Muscle layer of colon (tissue), 2 donors: ENCODE measurements around the gene PPP1R16B.

Source experiments
- H3K27ac ChIP-seq: one replicate; pipeline ENCODE4 v1.7.0; 2013; ENCODE audit warnings: low read depth, mild to moderate bottlenecking, low read length, moderate library complexity
- H3K27me3 ChIP-seq, 2 donors: one replicate each; pipeline ENCODE4 v1.7.0; 2013; ENCODE audit warnings: low read length in 2 of 2, mild to moderate bottlenecking in 2 of 2; ENCODE audit not compliant: insufficient read depth in 2 of 2, control insufficient read depth in 1 of 2
- H3K36me3 ChIP-seq: one replicate; pipeline ENCODE4 v1.7.0; 2013; ENCODE audit warnings: mild to moderate bottlenecking, low read length; ENCODE audit not compliant: insufficient read depth
- H3K4me1 ChIP-seq: one replicate; pipeline ENCODE4 v1.7.0; 2013; ENCODE audit warnings: mild to moderate bottlenecking, low read length; ENCODE audit not compliant: insufficient read depth
- H3K4me3 ChIP-seq, 2 donors: one replicate each; pipeline ENCODE4 v1.7.0; 2013; ENCODE audit warnings: low read length in 2 of 2, low read depth in 1 of 2, mild to moderate bottlenecking in 1 of 2, moderate library complexity in 1 of 2
- H3K9ac ChIP-seq: one replicate; pipeline ENCODE4 v1.7.0; 2013; ENCODE audit warnings: low read length
- H3K9me3 ChIP-seq: one replicate; pipeline ENCODE4 v1.7.0; 2013; ENCODE audit warnings: mild to moderate bottlenecking, low read length
- donor health status: abdominal sarcoma.
- donor health status: Adenocarcinoma of cecum.

PPP1R16B gene

DNA sequence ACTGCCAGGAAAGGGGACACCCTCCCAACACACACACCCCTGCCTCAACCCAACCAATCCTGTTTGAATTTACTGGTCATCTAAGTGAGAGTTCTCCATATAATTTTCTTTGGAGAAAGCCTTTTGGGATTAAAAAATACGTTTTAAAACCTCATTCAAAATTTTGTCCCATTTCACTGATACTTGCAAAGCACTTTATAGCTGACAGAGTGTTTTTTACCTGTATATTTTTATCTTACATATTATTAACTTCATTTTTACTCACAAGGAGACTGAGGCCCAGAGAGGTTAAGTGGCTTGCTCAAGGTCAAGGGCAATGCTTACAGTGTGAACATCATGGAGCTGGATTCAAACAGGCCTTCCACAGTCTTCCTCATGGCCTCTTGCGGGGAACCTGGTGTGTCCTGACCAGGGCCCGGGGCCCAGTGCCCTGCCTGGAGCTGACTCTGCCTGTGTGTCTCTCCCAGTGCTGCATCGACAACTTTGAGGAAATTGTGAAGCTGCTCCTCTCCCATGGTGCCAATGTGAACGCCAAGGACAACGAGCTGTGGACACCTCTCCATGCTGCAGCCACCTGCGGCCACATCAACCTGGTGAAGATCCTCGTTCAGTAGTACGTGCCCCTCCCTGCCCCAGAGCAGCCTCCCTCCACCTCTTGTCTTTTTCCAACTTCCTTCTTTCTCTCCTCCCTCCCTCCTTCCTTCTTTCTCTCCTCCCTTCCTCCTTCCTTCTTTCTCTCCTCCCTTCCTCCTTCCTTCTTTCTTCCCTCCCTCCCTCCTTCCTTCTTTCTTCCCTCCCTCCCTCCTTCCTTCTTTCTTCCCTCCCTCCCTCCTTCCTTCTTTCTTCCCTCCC lies 89.8 kb downstream of the PPP1R16B start:
- Histone ChIP-seq H3K4me3 (no peak overlapping the region), H3K36me3 (no peaks in the 10 kb centered on the region), H3K27me3 (peaks cover 0 to 5% of the 10 kb centered on the region in 2 donors), H3K4me1 (no peaks in the 10 kb centered on the region), H3K27ac (no peak overlapping the region), H3K9me3 (no peaks in the 10 kb centered on the region), H3K9ac (no peak overlapping the region)

DNA sequence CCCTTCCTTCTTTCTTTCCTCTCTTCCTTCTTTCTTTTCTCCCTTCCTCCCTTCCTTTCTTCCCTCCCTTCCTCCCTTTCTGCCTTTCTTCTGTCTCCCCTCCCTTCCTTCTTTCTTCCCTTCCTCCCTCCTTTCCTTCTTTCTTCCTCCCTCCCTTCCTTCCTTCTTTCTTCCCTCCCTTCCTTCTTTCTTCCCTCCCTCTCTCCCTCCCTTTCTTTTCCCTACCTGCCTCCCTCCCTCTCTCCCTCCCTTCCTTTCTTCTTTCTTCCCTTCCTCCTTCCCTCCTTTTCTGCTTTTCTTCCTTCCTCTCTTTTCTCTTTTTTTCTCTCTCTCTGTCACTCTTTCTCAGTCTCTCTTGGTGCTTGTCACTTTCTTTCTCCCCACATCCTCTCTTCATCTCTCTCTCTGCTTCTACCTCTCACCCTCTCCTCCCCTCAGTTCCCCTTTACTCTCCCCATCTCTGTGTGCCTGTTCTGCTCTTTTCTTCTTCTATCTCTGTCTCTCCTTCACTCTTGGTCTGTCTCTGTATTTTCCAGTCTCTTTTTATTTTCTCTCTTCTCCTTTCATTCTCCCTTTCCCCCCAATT lies 90.6 kb downstream of the PPP1R16B start:
- Histone ChIP-seq H3K36me3 (no peaks in the 10 kb centered on the region), H3K9me3 (no peaks in the 10 kb centered on the region), H3K27ac (no peak overlapping the region), H3K9ac (no peak overlapping the region), H3K27me3 (peaks cover 0 to 5% of the 10 kb centered on the region in 2 donors), H3K4me3 (no peak overlapping the region), H3K4me1 (no peaks in the 10 kb centered on the region)

DNA sequence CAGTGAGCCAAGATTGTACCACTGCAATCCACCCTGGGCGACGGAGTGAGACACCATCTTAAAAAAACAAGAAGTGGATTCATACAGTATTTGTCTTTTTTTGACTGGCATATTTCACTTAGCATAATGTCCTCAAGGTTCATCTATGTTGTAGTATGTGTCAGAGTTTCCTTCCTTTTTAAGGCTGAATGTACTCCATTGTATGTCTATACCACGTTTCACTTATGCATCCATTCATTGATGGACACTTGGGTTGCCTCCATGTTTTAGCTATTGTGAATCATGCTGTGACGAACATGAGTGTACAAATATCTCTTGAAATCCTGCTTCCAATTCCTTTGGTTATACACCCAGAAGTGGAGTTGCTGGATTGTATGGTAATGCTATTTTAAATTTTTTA lies 91.8 kb downstream of the PPP1R16B start:
- H3K4me3 ChIP-seq = no peak overlapping the region
- no peaks in the 10 kb centered on the region for H3K9me3 ChIP-seq

DNA sequence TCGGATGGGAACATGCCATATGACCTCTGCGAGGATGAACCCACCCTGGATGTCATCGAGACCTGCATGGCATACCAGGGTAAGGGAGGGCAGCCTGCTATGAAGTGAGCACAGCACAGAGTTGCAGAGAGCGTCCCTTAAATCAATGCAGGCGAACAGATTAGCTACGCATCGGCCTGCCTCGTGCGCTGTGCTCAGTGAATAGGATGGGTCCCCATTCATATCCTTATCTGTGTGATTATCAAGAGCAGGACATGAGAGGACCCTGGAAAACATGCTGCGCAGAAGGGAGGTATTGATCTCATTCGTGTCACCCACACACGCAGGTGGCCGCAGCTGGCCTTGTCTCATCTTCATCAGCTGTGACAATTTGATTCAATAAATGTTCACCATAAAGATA lies 95.1 kb downstream of the PPP1R16B start:
- H3K9me3 ChIP-seq = peaks cover 6% of the 10 kb centered on the region
- no peaks in the 10 kb centered on the region for H3K27me3 ChIP-seq
- no peaks in the 10 kb centered on the region for H3K36me3 ChIP-seq
- H3K27ac ChIP-seq = no peak overlapping the region
- no peak overlapping the region for H3K4me3 ChIP-seq
- no peak overlapping the region for H3K9ac ChIP-seq
- no peaks in the 10 kb centered on the region for H3K4me1 ChIP-seq

More for the DNA sequence above, 91.8 kb downstream of the PPP1R16B start:
- Histone ChIP-seq H3K27me3 (peaks cover 0 to under 1% of the 10 kb centered on the region in 2 donors), H3K9ac (no peak overlapping the region), H3K36me3 (no peaks in the 10 kb centered on the region), H3K4me1 (no peaks in the 10 kb centered on the region), H3K27ac (no peak overlapping the region)

DNA sequence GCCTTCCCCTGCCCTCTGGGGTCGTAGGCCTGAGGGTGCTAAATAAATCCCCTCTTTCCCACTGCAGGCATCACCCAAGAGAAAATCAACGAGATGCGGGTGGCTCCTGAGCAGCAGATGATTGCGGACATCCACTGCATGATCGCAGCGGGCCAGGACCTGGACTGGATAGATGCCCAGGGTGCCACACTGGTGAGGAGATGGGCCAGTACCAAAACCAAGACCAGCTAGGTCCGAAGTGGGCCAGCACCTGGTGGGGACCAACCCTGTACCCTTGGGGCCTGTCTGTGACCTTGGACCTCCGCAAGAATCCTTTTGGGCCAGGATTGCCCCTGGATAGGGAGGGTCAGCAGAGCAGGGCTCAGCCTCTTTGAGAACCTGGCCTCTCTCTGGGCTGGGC lies 97.1 kb downstream of the PPP1R16B start:
- peaks cover 6% of the 10 kb centered on the region for H3K9me3 ChIP-seq
- no peak overlapping the region for H3K9ac ChIP-seq
- no peak overlapping the region for H3K4me3 ChIP-seq
- H3K4me1 ChIP-seq = no peaks in the 10 kb centered on the region
- H3K27me3 ChIP-seq = no peaks in the 10 kb centered on the region
- H3K36me3 ChIP-seq = no peaks in the 10 kb centered on the region
- no peak overlapping the region for H3K27ac ChIP-seq

DNA sequence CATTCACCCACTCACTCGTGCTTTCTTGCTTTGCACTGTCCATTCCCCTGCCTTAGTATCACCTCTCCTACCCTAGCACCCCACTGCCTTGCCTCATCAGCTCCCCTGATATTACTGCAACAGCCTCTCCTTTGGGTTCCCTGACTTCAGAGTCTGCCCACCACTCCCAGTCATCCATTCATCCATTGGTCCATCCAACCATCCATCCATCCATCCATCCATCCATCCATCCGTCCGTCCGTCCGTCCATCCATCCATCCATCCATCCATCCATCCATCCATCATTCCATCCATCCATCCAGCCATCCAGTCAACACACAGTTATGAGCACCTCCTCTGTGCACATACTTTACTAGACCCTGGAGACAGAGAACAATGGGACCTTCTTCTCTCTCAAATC lies 97.8 kb downstream of the PPP1R16B start:
- no peak overlapping the region for H3K4me3 ChIP-seq
- H3K27ac ChIP-seq = no peak overlapping the region
- no peak overlapping the region for H3K9ac ChIP-seq
- no peaks in the 10 kb centered on the region for H3K4me1 ChIP-seq
- H3K36me3 ChIP-seq = no peaks in the 10 kb centered on the region
- no peaks in the 10 kb centered on the region for H3K27me3 ChIP-seq
- H3K9me3 ChIP-seq = peaks cover 6% of the 10 kb centered on the region

DNA sequence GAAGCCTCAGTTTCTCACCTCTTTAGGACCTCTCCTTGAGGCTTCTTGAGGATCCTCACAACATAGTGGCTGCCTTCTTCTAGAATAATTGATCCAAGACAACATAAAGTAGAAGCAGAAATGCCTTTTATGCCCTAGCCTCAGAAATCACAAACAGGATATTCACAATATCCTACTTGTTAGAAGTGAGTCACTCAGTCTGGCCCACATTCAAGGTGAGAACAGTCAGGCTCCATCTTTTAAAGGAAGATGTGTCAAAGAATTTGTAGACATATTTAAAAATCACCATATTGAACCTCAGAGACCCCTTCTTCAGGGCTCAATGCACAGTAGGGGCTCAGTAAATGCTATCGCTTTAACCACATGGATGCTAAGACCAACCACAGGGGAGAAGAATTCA lies 99.9 kb downstream of the PPP1R16B start:
- Histone ChIP-seq H3K9ac (no peak overlapping the region), H3K4me3 (no peak overlapping the region), H3K4me1 (no peaks in the 10 kb centered on the region), H3K36me3 (no peaks in the 10 kb centered on the region), H3K27ac (no peak overlapping the region), H3K27me3 (no peaks in the 10 kb centered on the region), H3K9me3 (peaks cover 6% of the 10 kb centered on the region)

DNA sequence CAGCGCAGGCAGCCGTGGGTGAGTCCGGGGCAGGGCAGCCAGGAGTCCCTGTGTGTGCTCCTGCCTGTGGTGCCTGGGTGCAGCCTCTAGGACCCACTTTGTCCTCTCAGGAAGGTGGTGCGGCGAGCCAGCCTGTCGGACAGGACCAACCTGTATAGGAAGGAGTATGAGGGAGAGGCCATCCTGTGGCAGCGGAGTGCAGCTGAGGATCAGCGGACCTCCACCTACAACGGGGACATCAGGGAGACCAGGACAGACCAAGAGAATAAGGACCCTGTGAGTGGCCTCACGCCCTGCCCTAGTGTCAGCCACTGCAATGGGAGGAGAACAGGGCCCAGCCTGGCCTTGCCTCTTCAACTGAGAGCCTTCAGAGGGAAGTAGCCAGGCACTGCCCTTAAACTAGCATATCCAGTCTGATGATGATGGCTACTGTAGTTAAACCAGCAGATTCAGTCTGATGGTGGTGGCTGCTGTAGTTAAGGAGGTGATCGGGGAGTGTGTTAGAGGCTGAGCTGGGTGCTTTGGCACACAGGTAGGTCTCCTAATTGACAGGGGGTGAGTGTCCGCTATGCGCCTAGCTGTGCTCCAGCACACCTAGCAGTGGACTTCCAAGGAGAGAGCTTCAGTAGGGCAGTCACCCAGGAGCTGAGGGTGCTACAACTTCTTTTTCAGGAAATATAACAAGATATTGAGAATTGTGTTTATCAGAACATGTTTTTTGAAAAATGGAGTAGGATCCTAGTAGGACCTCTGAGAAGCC lies 102.6 kb downstream of the PPP1R16B start:
- Histone ChIP-seq H3K27ac (no peak overlapping the region), H3K9ac (no peak overlapping the region), H3K27me3 (no peaks in the 10 kb centered on the region), H3K9me3 (peaks cover 6% of the 10 kb centered on the region), H3K36me3 (no peaks in the 10 kb centered on the region), H3K4me3 (no peak overlapping the region), H3K4me1 (no peaks in the 10 kb centered on the region)

DNA sequence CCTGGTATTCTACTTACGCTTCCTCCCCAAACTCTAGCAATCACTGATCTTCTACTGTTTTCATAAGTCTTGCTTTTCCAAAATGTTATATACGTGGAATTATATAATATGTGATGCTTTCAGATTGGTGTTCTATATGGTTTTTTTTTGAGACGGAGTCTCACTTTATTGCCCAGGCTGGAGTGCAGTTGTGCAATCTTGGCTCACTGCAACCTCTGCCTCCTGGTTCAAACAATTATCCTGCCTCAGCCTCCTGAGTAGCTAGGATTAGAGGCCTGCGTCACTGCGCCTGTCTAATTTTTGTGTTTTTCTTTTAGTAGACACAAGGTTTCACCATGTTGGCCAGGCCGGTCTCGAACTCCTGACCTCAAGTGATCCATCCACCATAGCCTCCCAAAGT lies 109.9 kb downstream of the PPP1R16B start:
- H3K36me3 ChIP-seq = no peaks in the 10 kb centered on the region
- H3K9me3 ChIP-seq = no peaks in the 10 kb centered on the region
- H3K4me3 ChIP-seq = no peak overlapping the region
- no peak overlapping the region for H3K9ac ChIP-seq
- H3K27me3 ChIP-seq = no peaks in the 10 kb centered on the region
- H3K4me1 ChIP-seq = no peaks in the 10 kb centered on the region
- no peak overlapping the region for H3K27ac ChIP-seq

DNA sequence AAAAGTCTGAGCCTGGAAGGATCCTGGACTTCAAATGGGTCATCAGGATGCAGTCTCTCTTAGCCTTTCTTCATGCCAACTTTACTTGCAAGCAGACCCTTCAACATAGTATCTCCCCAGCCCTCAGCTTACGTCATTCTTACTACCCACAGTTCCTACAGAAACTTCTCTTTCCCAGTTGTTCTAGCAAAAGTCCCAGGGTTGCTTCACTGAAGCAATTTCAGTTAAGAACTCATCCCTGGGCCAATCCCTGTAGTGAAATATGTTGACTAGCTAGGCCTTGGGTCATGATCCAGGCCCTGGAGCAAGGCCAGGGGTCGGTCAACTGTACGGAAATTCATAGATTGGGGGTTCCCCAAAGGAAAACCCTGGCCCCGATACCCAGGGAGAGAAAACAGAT lies 112.2 kb downstream of the PPP1R16B start:
- H3K9me3 ChIP-seq = no peaks in the 10 kb centered on the region
- H3K9ac ChIP-seq = no peak overlapping the region
- no peaks in the 10 kb centered on the region for H3K4me1 ChIP-seq
- no peak overlapping the region for H3K4me3 ChIP-seq
- no peak overlapping the region for H3K27ac ChIP-seq
- H3K36me3 ChIP-seq = no peaks in the 10 kb centered on the region
- H3K27me3 ChIP-seq = no peaks in the 10 kb centered on the region

DNA sequence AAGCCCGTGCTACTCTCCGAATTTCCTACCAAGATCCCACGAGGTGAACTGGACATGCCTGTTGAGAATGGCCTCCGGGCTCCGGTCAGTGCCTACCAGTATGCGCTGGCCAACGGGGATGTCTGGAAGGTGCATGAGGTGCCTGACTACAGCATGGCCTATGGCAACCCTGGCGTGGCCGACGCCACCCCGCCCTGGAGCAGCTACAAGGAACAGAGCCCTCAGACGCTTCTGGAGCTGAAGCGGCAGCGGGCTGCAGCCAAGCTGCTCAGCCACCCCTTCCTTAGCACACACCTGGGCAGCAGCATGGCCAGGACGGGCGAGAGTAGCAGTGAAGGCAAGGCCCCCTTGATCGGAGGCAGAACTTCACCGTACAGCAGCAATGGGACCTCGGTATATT lies 112.7 kb downstream of the PPP1R16B start:
- Histone ChIP-seq H3K36me3 (no peaks in the 10 kb centered on the region), H3K4me3 (no peak overlapping the region), H3K27ac (no peak overlapping the region)

More for the DNA sequence above, 112.7 kb downstream of the PPP1R16B start:
- H3K9ac ChIP-seq = no peak overlapping the region
- H3K9me3 ChIP-seq = no peaks in the 10 kb centered on the region
- no peaks in the 10 kb centered on the region for H3K27me3 ChIP-seq
- H3K4me1 ChIP-seq = no peaks in the 10 kb centered on the region
